ENCODE results near the gene TM4SF1. TPM values are rescaled to one million over a fixed set of nuclear protein-coding genes. Genes with fewer than 3 reads are reported as not detected.

TM4SF1 gene
- total and polyA plus RNA-seq, 2 donors (not counting 1 experiment from before 2014, with no cell fraction given): not detected

- no peak overlapping the region for H2AFZ ChIP-seq (ENCODE audit: insufficient read depth, low read depth, low read length, poor library complexity, severe bottlenecking)
- H3K4me3 Mint-ChIP-seq: no peak overlapping the region
These were observed 7.5 kb upstream of the TM4SF1 start for GRCh38 chr3:149384911-149385321.

GRCh38 chr3:149384167-149384566, 6.7 kb upstream of the TM4SF1 start:
- intact Hi-C loops (cut with micrococcal nuclease): no loop called here
- ATAC-seq (ENCODE audit: low read depth) (no peak), DNase-seq (no peak)
- H3K9me3 ChIP-seq (ENCODE audit: control extremely low read depth in 1 of 3, control insufficient read depth in 2 of 3, insufficient read depth in 1 of 3, low read length in 2 of 3): no peaks in the 10 kb centered on the region
- no peak overlapping the region for H3K9ac ChIP-seq (ENCODE audit: low read length)
- Mint-ChIP-seq H3K4me3 (no peak overlapping the region), H3K4me1 (no peaks in the 10 kb centered on the region), H3K27me3 (no peaks in the 10 kb centered on the region), H3K9me3 (ENCODE audit: insufficient read depth) (no peaks in the 10 kb centered on the region), H3K27ac (no peak overlapping the region)
- no peaks in the 10 kb centered on the region for H3K79me2 ChIP-seq (ENCODE audit: control insufficient read depth, insufficient read depth, low read length)
- H4K20me1 ChIP-seq (ENCODE audit: control insufficient read depth, insufficient read depth, low read length, poor library complexity, severe bottlenecking): no peaks in the 10 kb centered on the region
- no peak overlapping the region for H3K4me2 ChIP-seq (replicated peaks; ENCODE audit: low read depth, low read length, poor library complexity, severe bottlenecking)
- no peak overlapping the region for H2AFZ ChIP-seq (ENCODE audit: insufficient read depth, low read depth, low read length, poor library complexity, severe bottlenecking)
- TF ChIP-seq CTCF (IDR thresholded peaks at IDR 0.05) (no peak), EZH2 (IDR thresholded peaks at IDR 0.05; ENCODE audit: borderline replicate concordance, insufficient read depth, low read depth, low read length, poor library complexity, severe bottlenecking) (no peak)
- CTCF ChIA-PET: no interaction called here
- H3K4me3 ChIP-seq (ENCODE audit: control extremely low read depth in 1 of 5, extremely low read depth in 1 of 5, insufficient read depth in 1 of 5, low read depth in 2 of 5, low read length in 4 of 5): no peak overlapping the region
- POLR2A ChIA-PET: no interaction called here
- H3K27ac ChIP-seq (ENCODE audit: low read length in 2 of 2): no peak overlapping the region
- H3K4me1 ChIP-seq (ENCODE audit: control insufficient read depth in 2 of 2, insufficient read depth in 2 of 2, low read length in 2 of 2): no peaks in the 10 kb centered on the region
- no peaks in the 10 kb centered on the region for H3K36me3 ChIP-seq (replicated peaks in 1 of 2; ENCODE audit: control extremely low read depth in 1 of 2, control insufficient read depth in 1 of 2, extremely low read depth in 1 of 2, insufficient read depth in 2 of 2, low read length in 1 of 2)
- no peaks in the 10 kb centered on the region for H3K27me3 ChIP-seq (replicated peaks in 1 of 4; ENCODE audit: control extremely low read depth in 1 of 4, control insufficient read depth in 3 of 4, insufficient read depth in 4 of 4, low read length in 3 of 4)

More at GRCh38 chr3:149384911-149385321, 7.5 kb upstream of the TM4SF1 start:
- Histone ChIP-seq H3K9ac (ENCODE audit: low read length) (no peak overlapping the region), H4K20me1 (ENCODE audit: control insufficient read depth, insufficient read depth, low read length, poor library complexity, severe bottlenecking) (no peaks in the 10 kb centered on the region), H3K27me3 (replicated peaks in 1 of 4; ENCODE audit: control extremely low read depth in 1 of 4, control insufficient read depth in 3 of 4, insufficient read depth in 4 of 4, low read length in 3 of 4) (no peaks in the 10 kb centered on the region), H3K27ac (ENCODE audit: low read length in 2 of 2) (no peak overlapping the region), H3K36me3 (replicated peaks in 1 of 2; ENCODE audit: control extremely low read depth in 1 of 2, control insufficient read depth in 1 of 2, extremely low read depth in 1 of 2, insufficient read depth in 2 of 2, low read length in 1 of 2) (no peaks in the 10 kb centered on the region), H3K4me3 (ENCODE audit: control extremely low read depth in 1 of 5, extremely low read depth in 1 of 5, insufficient read depth in 1 of 5, low read depth in 2 of 5, low read length in 4 of 5) (no peak overlapping the region), H3K4me2 (replicated peaks; ENCODE audit: low read depth, low read length, poor library complexity, severe bottlenecking) (no peak overlapping the region), H3K9me3 (ENCODE audit: control extremely low read depth in 1 of 3, control insufficient read depth in 2 of 3, insufficient read depth in 1 of 3, low read length in 2 of 3) (no peaks in the 10 kb centered on the region), H3K4me1 (ENCODE audit: control insufficient read depth in 2 of 2, insufficient read depth in 2 of 2, low read length in 2 of 2) (no peaks in the 10 kb centered on the region), H3K79me2 (ENCODE audit: control insufficient read depth, insufficient read depth, low read length) (no peaks in the 10 kb centered on the region)
- DNase-seq: no peak
- no peak for ATAC-seq (ENCODE audit: low read depth)
- no peak overlapping the region for H3K27ac Mint-ChIP-seq
- H3K27me3 Mint-ChIP-seq: no peaks in the 10 kb centered on the region
- ChIA-PET CTCF (no interaction called here), POLR2A (no interaction called here)
- H3K4me1 Mint-ChIP-seq: no peaks in the 10 kb centered on the region
- intact Hi-C loops (cut with micrococcal nuclease): no loop called here
- no peaks in the 10 kb centered on the region for H3K9me3 Mint-ChIP-seq (ENCODE audit: insufficient read depth)
- 95% methylated on average over 4 of the region's 6 CpGs for WGBS (ENCODE audit: insufficient coverage)
- no peak for TF ChIP-seq EZH2 (IDR thresholded peaks at IDR 0.05; ENCODE audit: borderline replicate concordance, insufficient read depth, low read depth, low read length, poor library complexity, severe bottlenecking)
- TF ChIP-seq CTCF (IDR thresholded peaks at IDR 0.05): no peak

All from B cell (primary cell).